SK-N-DZ (cell line): ENCODE data around the gene MYCBP2. TPM values are rescaled to one million over a fixed set of nuclear protein-coding genes. Genes with fewer than 3 reads are reported as not detected.
"Not testable (repeated sequence)": the region's sequence is repeated elsewhere in the genome, so short reads cannot be mapped to it uniquely, and the experiment has no call there.

Experiments used
- DNase-seq: peaks from one replicate; pipeline ENCODE4 v3.0.0-alpha.2; 2015; ENCODE audit warnings: low spot score
- polyA plus RNA-seq, 2 experiments: library from polyadenylated mRNA; depleted of rRNA; stranded (reverse); fragments of >200 nt; gene quantifications; 2 replicates each; pipeline ENCODE4 v1.2.3, GENCODE V29; 2014

The MYCBP2 gene
- polyA plus RNA-seq (2014; cell fraction: cytosol; rRNA removed) = 74.6 and 78.1 TPM in 2 replicates
- 78.6 and 86.6 TPM in 2 replicates for polyA plus RNA-seq (2014; cell fraction: nucleus; rRNA removed)

- DNase-seq = peak; percentile 99
Measured at GRCh38 chr13:77326905-77327604, at the start of gene MYCBP2. MYCBP2 (minus strand) TSS chr13:77327094; CDS start chr13:77326775, 319 bp downstream.

GRCh38 chr13:77375560-77376108 is 48.7 kb upstream of the MYCBP2 start:
- no peak for DNase-seq

GRCh38 chr13:77374786-77375185 is 47.9 kb upstream of the MYCBP2 start:
- no peak for DNase-seq

- no peak for DNase-seq
Measured at GRCh38 chr13:77374339-77374738, 47.4 kb upstream of the MYCBP2 start.

GRCh38 chr13:77373502-77373901 is 46.6 kb upstream of the MYCBP2 start:
- DNase-seq = no peak

GRCh38 chr13:77372275-77372674 is 45.4 kb upstream of the MYCBP2 start:
- no peak for DNase-seq

GRCh38 chr13:77370888-77371287 is 44.0 kb upstream of the MYCBP2 start:
- DNase-seq = no peak

GRCh38 chr13:77362166-77362565 is 35.3 kb upstream of the MYCBP2 start:
- no peak for DNase-seq

- no peak for DNase-seq
Measured at GRCh38 chr13:77360032-77360685, 33.3 kb upstream of the MYCBP2 start.

GRCh38 chr13:77359171-77359570 is 32.3 kb upstream of the MYCBP2 start:
- DNase-seq = no peak

GRCh38 chr13:77358001-77358400 is 31.1 kb upstream of the MYCBP2 start:
- DNase-seq = no peak

- DNase-seq = no peak
Measured at GRCh38 chr13:77356155-77356554, 29.3 kb upstream of the MYCBP2 start.

GRCh38 chr13:77353995-77354394 is 27.1 kb upstream of the MYCBP2 start:
- DNase-seq = no peak

GRCh38 chr13:77351315-77351714 is 24.4 kb upstream of the MYCBP2 start:
- DNase-seq = no peak

- no peak for DNase-seq
Measured at GRCh38 chr13:77350811-77351210, 23.9 kb upstream of the MYCBP2 start.

GRCh38 chr13:77349365-77349764 is 22.5 kb upstream of the MYCBP2 start:
- no peak for DNase-seq

- DNase-seq = not testable (repeated sequence)
Measured at GRCh38 chr13:77347351-77347750, 20.5 kb upstream of the MYCBP2 start.

- no peak for DNase-seq
Measured at GRCh38 chr13:77345150-77345780, 18.4 kb upstream of the MYCBP2 start.

GRCh38 chr13:77343841-77344240 is 16.9 kb upstream of the MYCBP2 start:
- DNase-seq = no peak

- DNase-seq = no peak
Measured at GRCh38 chr13:77339408-77339807, 12.5 kb upstream of the MYCBP2 start.

GRCh38 chr13:77338961-77339401 is 12.1 kb upstream of the MYCBP2 start:
- DNase-seq = no peak

GRCh38 chr13:77338329-77338728 is 11.4 kb upstream of the MYCBP2 start:
- no peak for DNase-seq
